BE2C (cell line): ENCODE measurements around the gene LRBA.

Experiments used
- DNase-seq: peaks from one replicate; pipeline ENCODE4 v3.0.0-alpha.2; 2020
- H3K27me3 ChIP-seq: fragments of 250-450 bp; sonication (Bioruptor Pico); 2 replicates; pipeline ENCODE4 v1.5.1; 2020; ENCODE audit warnings: mild to moderate bottlenecking
- H3K36me3 ChIP-seq: fragments of 250-450 bp; sonication (Bioruptor Pico); 2 replicates; pipeline ENCODE4 v1.5.1; 2020; ENCODE audit warnings: mild to moderate bottlenecking
- H3K4me1 ChIP-seq: fragments of 250-450 bp; sonication (Bioruptor Pico); 2 replicates; pipeline ENCODE4 v1.5.1; 2020
- H3K4me3 ChIP-seq: 2 replicates; pipeline ENCODE4 v1.5.1; 2011; ENCODE audit warnings: low read depth, low read length
- H3K9me3 ChIP-seq: fragments of 250-450 bp; sonication (Bioruptor Pico); 2 replicates; pipeline ENCODE4 v1.5.1; 2020
- CTCF ChIP-seq: IDR thresholded peaks from 2 replicates; pipeline ENCODE4 v1.5.1; 2012; ENCODE audit warnings: mild to moderate bottlenecking, low read depth, low read length

LRBA gene

GRCh38 chr4:150401083-150401687 is 613.9 kb downstream of the LRBA start:
- TF ChIP-seq CTCF = no peak
- H3K36me3 ChIP-seq = peaks cover 27% of the 10 kb centered on the region
- no peak overlapping the region for H3K4me3 ChIP-seq
- no peaks in the 10 kb centered on the region for H3K9me3 ChIP-seq
- H3K4me1 ChIP-seq = peaks cover 3% of the 10 kb centered on the region; the same call in 1 of the 2 replicates
- no peak for DNase-seq
- H3K27me3 ChIP-seq = no peaks in the 10 kb centered on the region

- DNase-seq = no peak
- no peak for TF ChIP-seq CTCF
- peaks cover 18% of the 10 kb centered on the region for H3K4me1 ChIP-seq
- H3K27me3 ChIP-seq = no peaks in the 10 kb centered on the region
- H3K9me3 ChIP-seq = peaks cover 3% of the 10 kb centered on the region; the same call in 1 of the 2 replicates
- H3K4me3 ChIP-seq = no peak overlapping the region
- peaks cover 39% of the 10 kb centered on the region for H3K36me3 ChIP-seq
These were observed 619.2 kb downstream of the LRBA start for GRCh38 chr4:150395872-150396271.

GRCh38 chr4:150394046-150394445 is 621.0 kb downstream of the LRBA start:
- no peak for DNase-seq
- TF ChIP-seq CTCF = no peak
- H3K36me3 ChIP-seq = peaks cover 25% of the 10 kb centered on the region
- H3K9me3 ChIP-seq = peaks cover 3% of the 10 kb centered on the region; the same call in 1 of the 2 replicates
- no peak overlapping the region for H3K4me3 ChIP-seq
- peaks cover 24% of the 10 kb centered on the region for H3K4me1 ChIP-seq
- H3K27me3 ChIP-seq = no peaks in the 10 kb centered on the region

- H3K27me3 ChIP-seq = no peaks in the 10 kb centered on the region
- no peak for TF ChIP-seq CTCF
- peaks cover 35% of the 10 kb centered on the region for H3K36me3 ChIP-seq
- no peak overlapping the region for H3K4me3 ChIP-seq
- peaks cover 27% of the 10 kb centered on the region for H3K4me1 ChIP-seq
- peaks cover 3% of the 10 kb centered on the region; the same call in 1 of the 2 replicates for H3K9me3 ChIP-seq
- DNase-seq = no peak
These were observed 624.0 kb downstream of the LRBA start for GRCh38 chr4:150391052-150391451.

GRCh38 chr4:150390531-150390910 is 624.6 kb downstream of the LRBA start:
- peaks cover 35% of the 10 kb centered on the region for H3K36me3 ChIP-seq
- H3K4me1 ChIP-seq = peaks cover 21% of the 10 kb centered on the region
- H3K27me3 ChIP-seq = no peaks in the 10 kb centered on the region
- H3K9me3 ChIP-seq = peaks cover 3% of the 10 kb centered on the region; the same call in 1 of the 2 replicates
- no peak for TF ChIP-seq CTCF
- no peak overlapping the region for H3K4me3 ChIP-seq
- DNase-seq = no peak

GRCh38 chr4:150389896-150390530 is 625.1 kb downstream of the LRBA start:
- TF ChIP-seq CTCF = no peak
- DNase-seq = no peak
- H3K4me3 ChIP-seq = no peak overlapping the region

More at GRCh38 chr4:150389896-150390530, 625.1 kb downstream of the LRBA start:
- H3K27me3 ChIP-seq = no peaks in the 10 kb centered on the region
- H3K4me1 ChIP-seq = peaks cover 17% of the 10 kb centered on the region
- H3K36me3 ChIP-seq = peaks cover 35% of the 10 kb centered on the region
- H3K9me3 ChIP-seq = peaks cover 3% of the 10 kb centered on the region; the same call in 1 of the 2 replicates
